RPMI8226 (cell line): Measurements from ENCODE around the gene FANK1.
"Not testable (repeated sequence)": the region's sequence is repeated elsewhere in the genome, so short reads cannot be mapped to it uniquely, and the experiment has no call there.

Experiments used
- DNase-seq: peaks from one replicate; pipeline ENCODE4 v3.0.0-alpha.2; 2015

FANK1 gene

DNA sequence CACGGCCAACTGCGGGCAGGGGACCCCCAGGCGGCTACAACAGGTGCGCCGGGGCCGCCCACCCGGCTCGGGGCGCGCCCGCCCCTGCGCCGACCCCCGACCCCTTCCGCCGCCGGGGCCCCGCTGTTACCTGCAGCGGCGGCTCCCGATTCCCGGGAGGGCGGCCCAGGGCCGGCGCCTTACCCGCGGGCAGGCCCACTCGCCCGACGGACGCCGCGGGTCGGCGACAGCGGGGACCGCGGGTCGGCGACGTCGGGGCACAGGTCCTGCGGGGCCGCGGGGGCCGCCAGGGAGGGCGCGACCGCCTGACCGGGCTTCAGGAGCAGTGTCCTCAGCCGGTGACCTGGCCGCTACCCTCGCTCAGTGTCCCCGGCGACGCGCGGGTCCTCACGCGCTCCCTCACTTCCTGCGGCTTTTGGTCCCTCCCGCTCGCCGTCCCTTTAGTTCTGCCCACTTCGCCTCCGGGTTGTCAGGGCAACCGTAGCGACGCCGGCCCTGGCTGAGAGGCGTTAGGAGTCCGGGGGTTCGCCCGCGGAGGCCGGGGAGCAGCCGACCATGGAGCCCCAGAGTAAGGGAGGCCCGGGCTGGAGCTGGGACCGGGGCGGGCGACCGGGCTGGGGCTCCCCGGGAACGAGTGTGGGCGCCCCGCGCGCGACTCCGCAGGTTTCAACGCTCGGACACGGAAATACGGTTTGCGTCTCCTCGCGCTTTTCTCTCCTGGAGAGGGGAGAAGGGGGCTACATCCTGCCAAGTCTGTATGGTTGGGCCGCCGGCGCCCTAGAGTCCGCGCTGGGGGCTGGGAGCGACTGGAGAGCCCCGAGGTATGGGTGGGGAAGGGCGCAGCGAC is at the start of gene FANK1:
TSS of gene FANK1 (plus strand) at position 477 of the 847 bp plus-strand sequence. CDS start at position 556, 79 bp downstream.
- peak; percentile 78 for DNase-seq

DNA sequence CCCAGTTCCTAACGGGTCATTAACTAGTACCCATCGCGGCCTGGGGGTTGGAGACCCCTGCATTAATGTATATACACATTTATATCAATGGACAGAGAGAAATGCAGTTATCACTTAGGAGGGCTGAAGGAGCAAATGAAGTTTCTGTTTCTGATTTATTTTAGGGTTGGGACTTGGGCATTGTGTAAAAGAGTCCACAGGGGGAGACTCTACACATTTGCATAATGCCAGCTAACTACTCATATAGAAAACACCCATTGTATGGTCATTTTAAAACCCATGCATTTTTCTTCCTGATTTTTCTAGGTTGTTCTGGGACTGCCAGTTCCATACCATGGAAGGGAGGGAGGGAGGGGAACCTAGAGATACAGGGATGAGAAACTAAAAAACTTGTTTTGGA is 49.5 kb upstream of the FANK1 start:
- DNase-seq: no peak

DNA sequence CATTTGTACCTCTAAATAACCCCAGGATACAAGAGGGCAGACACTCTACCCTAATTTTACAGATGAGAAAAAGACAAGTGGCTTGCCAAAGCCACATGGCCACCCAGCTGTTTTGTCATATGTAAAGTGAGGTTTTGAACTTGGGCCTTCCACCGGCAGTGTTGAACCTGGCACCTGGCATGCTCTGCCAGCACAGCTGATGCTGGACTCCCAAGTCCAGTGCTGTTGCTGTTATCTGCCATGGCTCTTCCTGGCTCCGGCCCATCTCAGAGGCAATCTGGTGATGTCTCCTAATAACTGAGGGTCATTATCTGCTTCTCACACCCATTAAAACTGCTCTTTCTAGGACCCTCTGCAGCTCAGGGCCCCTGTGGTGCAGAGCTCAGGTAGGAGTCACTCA is 48.0 kb upstream of the FANK1 start:
- no peak for DNase-seq

GRCh38 chr10:125848857-125849256 is 47.5 kb upstream of the FANK1 start:
- no peak for DNase-seq

DNA sequence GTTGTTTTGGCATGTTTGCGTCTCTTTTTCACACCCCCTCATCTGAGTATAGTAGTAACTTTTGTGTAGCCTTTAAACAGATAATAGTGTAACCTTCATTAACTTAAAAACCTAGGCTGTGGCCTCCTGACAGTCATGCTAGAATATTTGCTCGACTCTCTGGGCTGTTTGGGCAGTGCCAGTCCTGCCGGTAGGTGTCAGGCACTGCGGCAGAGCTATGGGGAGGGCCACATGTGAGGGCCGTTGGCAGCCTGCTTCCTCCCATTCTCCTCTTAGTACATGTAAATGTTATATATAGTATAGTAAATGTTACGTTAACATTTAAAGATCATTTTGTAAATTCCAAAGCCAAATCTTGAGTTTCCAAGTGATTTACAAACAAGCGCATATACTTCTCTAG is 46.9 kb upstream of the FANK1 start:
- no peak for DNase-seq

DNA sequence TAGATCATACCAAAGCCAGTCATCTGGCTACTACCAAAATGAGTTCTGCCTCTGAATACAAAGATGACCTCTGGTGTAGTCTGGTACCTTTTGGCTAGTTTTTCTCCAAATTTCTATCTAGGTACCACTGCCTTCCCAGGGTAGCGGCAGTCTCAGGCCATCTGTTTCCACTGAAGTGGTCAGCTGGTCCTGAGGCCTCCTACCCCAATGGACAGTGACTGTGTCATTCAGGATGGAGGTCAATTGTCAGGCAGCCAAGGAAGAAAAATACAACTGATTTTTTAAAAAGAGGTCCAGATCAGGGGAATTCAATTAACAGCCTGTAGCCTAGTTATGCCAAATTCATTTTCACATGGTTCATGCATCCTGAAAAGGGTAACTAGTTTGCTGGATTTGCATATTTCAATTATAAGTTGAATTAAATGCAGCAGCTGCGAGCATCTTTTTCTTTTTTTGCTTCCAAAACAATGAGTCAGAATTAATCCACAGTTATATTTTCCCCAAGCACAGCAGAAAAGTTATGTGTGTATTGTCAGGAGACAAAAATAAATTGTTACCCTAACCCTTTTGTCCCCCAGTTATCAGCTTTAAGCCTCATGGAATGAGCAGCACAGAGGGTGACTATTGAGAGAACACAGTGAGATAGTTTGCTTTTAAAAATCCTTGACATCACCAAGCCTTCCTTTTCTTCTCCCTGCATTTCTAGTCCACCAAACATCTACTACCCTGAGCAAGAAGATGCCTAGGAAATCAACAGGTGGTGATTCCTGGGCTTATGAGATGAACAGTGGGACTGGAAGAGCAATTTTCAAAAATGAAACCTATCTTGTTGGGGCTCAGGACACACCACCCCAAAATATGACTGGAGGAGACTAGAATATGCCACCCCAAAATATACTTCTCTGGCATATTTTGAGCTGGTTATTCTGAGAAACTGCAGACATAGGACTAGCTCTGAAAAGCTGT is 45.3 kb upstream of the FANK1 start:
- no peak for DNase-seq

GRCh38 chr10:125852487-125852886 is 43.9 kb upstream of the FANK1 start:
- no peak for DNase-seq

GRCh38 chr10:125857185-125857760 is 39.1 kb upstream of the FANK1 start:
- no peak for DNase-seq

DNA sequence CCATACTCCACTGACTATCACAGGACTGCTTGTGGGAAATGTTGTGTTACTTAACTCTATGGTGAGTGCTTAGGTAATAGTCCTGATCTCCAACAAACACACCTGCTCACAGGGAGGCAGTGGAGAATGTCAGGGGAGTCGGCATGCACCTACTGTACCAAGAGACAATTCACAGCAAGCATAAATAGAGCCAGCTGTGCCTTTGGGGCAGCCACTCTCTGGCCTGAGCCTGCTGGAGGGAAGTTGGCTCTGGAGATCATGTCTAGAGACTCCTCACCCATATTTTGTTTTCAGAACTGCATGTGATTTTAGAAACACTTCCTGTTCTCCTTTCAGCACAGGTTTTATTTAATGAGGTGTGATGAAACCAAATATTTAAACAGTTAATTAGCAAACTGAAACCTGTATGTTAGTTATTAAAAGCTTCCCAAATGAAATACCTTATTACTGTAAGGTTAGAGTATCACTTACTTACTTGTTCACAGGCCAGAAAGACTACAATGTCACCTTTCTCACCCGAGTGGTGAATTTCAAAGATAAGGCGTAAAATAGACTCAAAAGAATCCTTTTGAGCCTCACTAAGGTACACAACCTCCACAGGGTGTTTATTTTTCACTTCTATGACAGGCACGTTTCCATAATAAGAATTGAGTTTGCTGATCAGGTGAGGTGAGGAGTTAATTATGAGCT is 37.1 kb upstream of the FANK1 start:
- no peak for DNase-seq

GRCh38 chr10:125865120-125865519 is 31.2 kb upstream of the FANK1 start:
- no peak for DNase-seq

GRCh38 chr10:125866421-125867029 is 29.8 kb upstream of the FANK1 start:
- DNase-seq: no peak

DNA sequence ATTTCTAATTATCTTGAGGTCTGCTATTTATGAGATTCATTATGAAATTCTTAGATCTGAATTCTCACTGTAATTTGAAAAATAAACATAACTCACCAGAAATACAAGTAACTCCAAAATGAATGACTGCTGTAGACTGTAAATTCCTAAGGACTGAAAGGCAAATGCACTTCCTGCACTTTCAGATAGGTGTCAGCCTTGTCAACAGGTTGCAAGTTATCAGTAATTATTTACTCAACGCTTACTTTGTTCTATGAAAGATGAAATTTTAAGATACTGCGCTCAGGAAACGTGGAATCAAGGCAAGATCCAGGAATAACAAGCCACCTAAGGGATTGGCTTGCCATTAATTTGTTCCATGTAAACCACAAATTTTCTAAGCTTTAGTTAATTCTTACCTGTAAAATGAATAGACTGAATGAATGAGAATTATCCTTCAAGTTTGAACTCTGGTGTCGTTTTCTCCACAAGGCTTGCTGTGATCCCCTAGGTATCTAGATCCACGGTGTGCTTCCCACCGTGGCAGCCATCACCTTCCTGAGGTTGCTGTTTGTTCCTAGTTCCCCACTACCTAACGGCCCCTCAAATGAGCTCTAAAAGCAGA is 27.9 kb upstream of the FANK1 start:
- peak; percentile 20 for DNase-seq

DNA sequence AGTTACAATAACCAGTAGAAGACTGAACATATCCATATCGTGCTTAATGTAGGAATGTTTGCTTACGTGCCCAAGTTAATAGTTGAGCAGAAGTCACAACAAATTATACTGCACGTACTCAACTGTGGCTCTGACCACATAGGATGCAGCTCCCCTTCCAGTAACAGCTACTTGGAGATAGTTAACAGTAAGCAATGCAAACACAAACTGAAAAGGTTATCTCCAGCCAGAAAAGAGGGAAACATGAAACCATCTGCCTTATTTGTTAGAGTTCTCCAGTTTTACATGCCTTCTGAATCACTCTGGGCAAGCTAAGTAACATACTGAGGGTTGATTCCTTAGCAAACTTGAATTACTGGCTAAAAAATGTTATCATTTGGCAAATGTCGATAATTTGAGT is 25.0 kb upstream of the FANK1 start:
- no peak for DNase-seq

- no peak for DNase-seq
Observed at GRCh38 chr10:125878957-125879835, 17.2 kb upstream of the FANK1 start.

GRCh38 chr10:125880719-125881118 is 15.6 kb upstream of the FANK1 start:
- DNase-seq: no peak

DNA sequence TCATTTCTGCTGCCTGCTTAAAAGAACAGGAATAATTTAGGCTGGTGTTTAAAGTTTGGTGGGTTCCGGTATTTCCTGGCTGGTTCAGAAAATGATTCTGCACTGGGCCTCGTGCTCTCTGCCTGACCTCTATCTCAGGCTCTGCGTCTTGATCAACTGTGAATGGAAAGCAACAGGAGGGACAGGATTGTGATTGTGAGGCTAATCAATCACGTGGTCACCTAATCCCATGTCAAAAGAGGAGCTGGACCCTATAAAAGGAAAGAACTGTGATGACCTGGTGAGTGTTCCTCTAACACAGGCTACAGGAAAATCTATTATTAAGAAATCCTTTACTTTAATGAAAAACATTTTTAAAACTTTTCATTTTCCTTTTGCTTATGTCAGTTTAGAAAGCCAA is 15.2 kb upstream of the FANK1 start, which contains the start of gene DHX32:
TSS of gene DHX32 (minus strand) at position 101 of the 400 bp plus-strand sequence. CDS start 468 bp downstream, outside the sequence.
- no peak for DNase-seq

DNA sequence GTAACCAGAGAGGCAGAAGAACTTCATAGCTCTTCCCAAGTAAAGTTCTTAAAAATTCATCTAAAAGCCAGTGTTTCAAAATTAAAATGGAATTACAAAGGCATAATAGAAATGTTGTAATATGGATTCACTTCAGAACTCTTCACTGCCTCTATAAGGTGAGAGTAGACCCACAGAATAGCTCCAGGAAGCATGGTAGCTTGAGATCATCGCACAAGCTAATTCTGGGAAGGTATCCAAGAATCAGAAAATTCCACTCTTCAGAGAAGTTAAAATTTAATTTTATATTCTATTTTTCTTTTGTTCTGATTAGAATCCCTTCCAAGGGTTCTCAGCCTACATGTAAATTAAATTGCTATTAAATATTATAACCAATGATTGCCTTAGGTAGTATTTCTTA is 13.8 kb upstream of the FANK1 start:
- no peak for DNase-seq

DNA sequence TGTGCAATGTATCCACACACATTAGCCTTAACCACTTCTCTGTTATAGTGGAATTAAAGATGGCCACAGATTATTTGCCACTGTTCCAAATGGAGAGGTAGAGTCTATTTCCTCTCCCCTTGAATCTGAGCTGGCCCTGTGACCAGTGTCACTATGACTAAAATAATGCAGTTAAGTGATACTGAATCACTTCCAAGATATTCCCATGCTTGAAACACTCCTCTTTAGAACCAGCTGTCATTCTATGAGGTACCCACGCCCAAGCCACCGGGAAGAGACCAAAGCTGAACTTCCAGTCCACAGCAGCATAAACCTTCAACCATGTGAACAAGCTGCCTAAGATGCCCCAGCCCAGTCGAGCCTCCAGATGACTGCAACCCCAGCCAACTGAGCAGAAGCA is 13.2 kb upstream of the FANK1 start:
- no peak for DNase-seq

DNA sequence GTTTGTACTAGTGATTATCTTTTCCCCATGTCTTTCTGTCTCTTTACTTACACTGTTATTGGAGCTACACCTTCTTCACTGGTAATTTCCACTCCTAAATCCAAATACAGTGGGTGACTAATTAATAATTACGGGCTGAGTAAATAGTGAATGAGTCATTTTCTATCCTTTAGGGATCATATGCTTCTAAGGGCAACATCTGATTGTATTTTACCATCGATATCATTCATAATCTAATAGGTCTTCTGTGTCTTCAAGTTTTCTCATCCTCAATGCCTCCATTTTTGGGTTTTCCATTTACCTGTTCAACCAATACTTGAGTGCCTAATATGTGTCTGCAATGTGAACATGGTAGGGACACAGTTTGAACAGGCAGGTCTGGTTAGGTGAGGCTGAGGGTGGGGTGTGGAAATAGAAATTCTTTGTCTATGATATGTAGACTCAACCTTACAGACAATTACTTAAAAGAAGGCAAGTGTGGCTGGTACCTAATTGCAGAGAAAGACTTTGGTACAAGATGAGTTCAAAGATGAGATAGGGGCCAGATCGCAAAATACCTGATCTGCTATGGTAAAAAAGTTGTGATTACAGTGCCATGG is 9.4 kb upstream of the FANK1 start:
- DNase-seq: no peak

DNA sequence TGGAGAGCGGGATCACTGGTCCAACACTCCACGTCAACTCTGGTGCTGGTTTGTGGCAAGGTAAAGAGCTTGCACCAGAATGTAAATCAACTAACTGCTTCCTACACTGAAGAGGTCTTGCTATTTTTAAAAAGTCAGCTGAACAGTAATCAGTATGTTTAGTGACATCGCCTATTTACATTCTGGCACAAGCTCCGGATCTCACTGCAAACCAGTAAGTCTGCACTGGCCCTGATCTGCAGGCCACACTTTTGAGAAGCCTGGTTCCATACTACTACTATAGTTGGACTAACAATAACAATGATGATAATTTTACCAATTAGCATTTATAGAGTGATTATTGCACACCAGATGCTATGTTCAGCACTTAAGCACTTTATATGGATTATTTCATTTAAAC is 6.9 kb upstream of the FANK1 start:
- DNase-seq: not testable (repeated sequence)
